ENCODE data around the gene PLXNA4. TPM values are rescaled to one million over a fixed set of nuclear protein-coding genes. Genes with fewer than 3 reads are reported as not detected.

PLXNA4 gene
- polyA plus RNA-seq, 2 donors, result 0.44 to 0.55 TPM

GRCh38 chr7:132243051-132243450 is 333.2 kb downstream of the PLXNA4 start:
- Histone ChIP-seq H3K4me3 (ENCODE audit: low read depth in 1 of 2, low read length in 2 of 2) (no peak overlapping the region), H3K4me1 (ENCODE audit: control insufficient read depth in 2 of 2, insufficient read depth in 2 of 2, low read length in 1 of 2) (peaks cover 0 to 9% of the 10 kb centered on the region in 2 donors), H3K36me3 (ENCODE audit: control insufficient read depth in 2 of 2, insufficient read depth in 2 of 2, low read length in 1 of 2) (no peaks in the 10 kb centered on the region), H3K27ac (ENCODE audit: low read depth in 2 of 2, low read length in 1 of 2) (no peak overlapping the region), H3K27me3 (ENCODE audit: control insufficient read depth in 1 of 2, insufficient read depth in 2 of 2, low read length in 2 of 2) (no peaks in the 10 kb centered on the region), H3K9me3 (ENCODE audit: control insufficient read depth in 2 of 2, insufficient read depth in 1 of 2, low read depth in 1 of 2, low read length in 1 of 2) (no peaks in the 10 kb centered on the region)
- WGBS, 2 donors, result 81 to 84% methylated on average over 1 of the region's 1 CpG

GRCh38 chr7:132242192-132242812 is 334.0 kb downstream of the PLXNA4 start:
- WGBS, 2 donors, result 78 to 86% methylated on average over 5 of the region's 5 CpGs
- no peak overlapping the region for H3K4me3 ChIP-seq (ENCODE audit: low read depth in 1 of 2, low read length in 2 of 2)
- H3K27ac ChIP-seq (ENCODE audit: low read depth in 2 of 2, low read length in 1 of 2), result no peak overlapping the region
- H3K27me3 ChIP-seq (ENCODE audit: control insufficient read depth in 1 of 2, insufficient read depth in 2 of 2, low read length in 2 of 2), result no peaks in the 10 kb centered on the region
- H3K36me3 ChIP-seq (ENCODE audit: control insufficient read depth in 2 of 2, insufficient read depth in 2 of 2, low read length in 1 of 2), result no peaks in the 10 kb centered on the region
- H3K9me3 ChIP-seq (ENCODE audit: control insufficient read depth in 2 of 2, insufficient read depth in 1 of 2, low read depth in 1 of 2, low read length in 1 of 2), result no peaks in the 10 kb centered on the region
- H3K4me1 ChIP-seq (ENCODE audit: control insufficient read depth in 2 of 2, insufficient read depth in 2 of 2, low read length in 1 of 2), result peaks cover 0 to 9% of the 10 kb centered on the region in 2 donors

GRCh38 chr7:132240821-132241422 is 335.3 kb downstream of the PLXNA4 start:
- H3K4me1 ChIP-seq (ENCODE audit: control insufficient read depth in 2 of 2, insufficient read depth in 2 of 2, low read length in 1 of 2), result peaks cover 0 to 9% of the 10 kb centered on the region in 2 donors
- no peaks in the 10 kb centered on the region for H3K27me3 ChIP-seq (ENCODE audit: control insufficient read depth in 1 of 2, insufficient read depth in 2 of 2, low read length in 2 of 2)

GRCh38 chr7:132240262-132240661 is 336.0 kb downstream of the PLXNA4 start:
- Histone ChIP-seq H3K36me3 (ENCODE audit: control insufficient read depth in 2 of 2, insufficient read depth in 2 of 2, low read length in 1 of 2) (no peaks in the 10 kb centered on the region), H3K27me3 (ENCODE audit: control insufficient read depth in 1 of 2, insufficient read depth in 2 of 2, low read length in 2 of 2) (no peaks in the 10 kb centered on the region), H3K27ac (ENCODE audit: low read depth in 2 of 2, low read length in 1 of 2) (no peak overlapping the region), H3K4me1 (ENCODE audit: control insufficient read depth in 2 of 2, insufficient read depth in 2 of 2, low read length in 1 of 2) (peaks cover 0 to 9% of the 10 kb centered on the region in 2 donors), H3K9me3 (ENCODE audit: control insufficient read depth in 2 of 2, insufficient read depth in 1 of 2, low read depth in 1 of 2, low read length in 1 of 2) (no peaks in the 10 kb centered on the region), H3K4me3 (ENCODE audit: low read depth in 1 of 2, low read length in 2 of 2) (no peak overlapping the region)
- WGBS, 2 donors, result 67 to 70% methylated on average over 3 of the region's 3 CpGs

More at GRCh38 chr7:132240821-132241422, 335.3 kb downstream of the PLXNA4 start:
- H3K9me3 ChIP-seq (ENCODE audit: control insufficient read depth in 2 of 2, insufficient read depth in 1 of 2, low read depth in 1 of 2, low read length in 1 of 2), result no peaks in the 10 kb centered on the region
- no peak overlapping the region for H3K27ac ChIP-seq (ENCODE audit: low read depth in 2 of 2, low read length in 1 of 2)
- no peaks in the 10 kb centered on the region for H3K36me3 ChIP-seq (ENCODE audit: control insufficient read depth in 2 of 2, insufficient read depth in 2 of 2, low read length in 1 of 2)
- no peak overlapping the region for H3K4me3 ChIP-seq (ENCODE audit: low read depth in 1 of 2, low read length in 2 of 2)
- WGBS, 2 donors, result 47% methylated on average over 6 of the region's 6 CpGs

GRCh38 chr7:132239422-132239994 is 336.8 kb downstream of the PLXNA4 start:
- 51 to 71% methylated on average over 5 of the region's 5 CpGs for WGBS, 2 donors
- Histone ChIP-seq H3K36me3 (ENCODE audit: control insufficient read depth in 2 of 2, insufficient read depth in 2 of 2, low read length in 1 of 2) (no peaks in the 10 kb centered on the region), H3K4me1 (ENCODE audit: control insufficient read depth in 2 of 2, insufficient read depth in 2 of 2, low read length in 1 of 2) (peaks cover 0 to 9% of the 10 kb centered on the region in 2 donors), H3K4me3 (ENCODE audit: low read depth in 1 of 2, low read length in 2 of 2) (no peak overlapping the region), H3K9me3 (ENCODE audit: control insufficient read depth in 2 of 2, insufficient read depth in 1 of 2, low read depth in 1 of 2, low read length in 1 of 2) (no peaks in the 10 kb centered on the region), H3K27me3 (ENCODE audit: control insufficient read depth in 1 of 2, insufficient read depth in 2 of 2, low read length in 2 of 2) (no peaks in the 10 kb centered on the region), H3K27ac (ENCODE audit: low read depth in 2 of 2, low read length in 1 of 2) (no peak overlapping the region)

- H3K4me3 ChIP-seq (ENCODE audit: low read depth in 1 of 2, low read length in 2 of 2), result no peak overlapping the region
- H3K27ac ChIP-seq (ENCODE audit: low read depth in 2 of 2, low read length in 1 of 2), result no peak overlapping the region
- H3K4me1 ChIP-seq (ENCODE audit: control insufficient read depth in 2 of 2, insufficient read depth in 2 of 2, low read length in 1 of 2), result peaks cover 0 to 9% of the 10 kb centered on the region in 2 donors
- no peaks in the 10 kb centered on the region for H3K27me3 ChIP-seq (ENCODE audit: control insufficient read depth in 1 of 2, insufficient read depth in 2 of 2, low read length in 2 of 2)
- H3K9me3 ChIP-seq (ENCODE audit: control insufficient read depth in 2 of 2, insufficient read depth in 1 of 2, low read depth in 1 of 2, low read length in 1 of 2), result no peaks in the 10 kb centered on the region
- H3K36me3 ChIP-seq (ENCODE audit: control insufficient read depth in 2 of 2, insufficient read depth in 2 of 2, low read length in 1 of 2), result no peaks in the 10 kb centered on the region
Measured at GRCh38 chr7:132234711-132235110, 341.6 kb downstream of the PLXNA4 start.

GRCh38 chr7:132232406-132232805 is 343.9 kb downstream of the PLXNA4 start:
- Histone ChIP-seq H3K36me3 (ENCODE audit: control insufficient read depth in 2 of 2, insufficient read depth in 2 of 2, low read length in 1 of 2) (no peaks in the 10 kb centered on the region), H3K4me3 (ENCODE audit: low read depth in 1 of 2, low read length in 2 of 2) (no peak overlapping the region), H3K9me3 (ENCODE audit: control insufficient read depth in 2 of 2, insufficient read depth in 1 of 2, low read depth in 1 of 2, low read length in 1 of 2) (no peaks in the 10 kb centered on the region), H3K4me1 (ENCODE audit: control insufficient read depth in 2 of 2, insufficient read depth in 2 of 2, low read length in 1 of 2) (no peaks in the 10 kb centered on the region), H3K27me3 (ENCODE audit: control insufficient read depth in 1 of 2, insufficient read depth in 2 of 2, low read length in 2 of 2) (no peaks in the 10 kb centered on the region), H3K27ac (ENCODE audit: low read depth in 2 of 2, low read length in 1 of 2) (no peak overlapping the region)
- 68 to 74% methylated on average over 3 of the region's 3 CpGs for WGBS, 2 donors

GRCh38 chr7:132230462-132230861 is 345.8 kb downstream of the PLXNA4 start:
- H3K9me3 ChIP-seq (ENCODE audit: control insufficient read depth in 2 of 2, insufficient read depth in 1 of 2, low read depth in 1 of 2, low read length in 1 of 2), result no peaks in the 10 kb centered on the region
- no peaks in the 10 kb centered on the region for H3K27me3 ChIP-seq (ENCODE audit: control insufficient read depth in 1 of 2, insufficient read depth in 2 of 2, low read length in 2 of 2)
- no peaks in the 10 kb centered on the region for H3K36me3 ChIP-seq (ENCODE audit: control insufficient read depth in 2 of 2, insufficient read depth in 2 of 2, low read length in 1 of 2)
- 87 to 89% methylated on average over 7 of the region's 7 CpGs for WGBS, 2 donors
- H3K4me3 ChIP-seq (ENCODE audit: low read depth in 1 of 2, low read length in 2 of 2), result no peak overlapping the region
- no peak overlapping the region for H3K27ac ChIP-seq (ENCODE audit: low read depth in 2 of 2, low read length in 1 of 2)
- peaks cover 0 to 2% of the 10 kb centered on the region in 2 donors for H3K4me1 ChIP-seq (ENCODE audit: control insufficient read depth in 2 of 2, insufficient read depth in 2 of 2, low read length in 1 of 2)

GRCh38 chr7:132228240-132228639 is 348.0 kb downstream of the PLXNA4 start:
- Histone ChIP-seq H3K4me1 (ENCODE audit: control insufficient read depth in 2 of 2, insufficient read depth in 2 of 2, low read length in 1 of 2) (peaks cover 0 to 2% of the 10 kb centered on the region in 2 donors), H3K4me3 (ENCODE audit: low read depth in 1 of 2, low read length in 2 of 2) (no peak overlapping the region), H3K27ac (ENCODE audit: low read depth in 2 of 2, low read length in 1 of 2) (no peak overlapping the region), H3K9me3 (ENCODE audit: control insufficient read depth in 2 of 2, insufficient read depth in 1 of 2, low read depth in 1 of 2, low read length in 1 of 2) (peaks cover 0 to 2% of the 10 kb centered on the region in 2 donors), H3K27me3 (ENCODE audit: control insufficient read depth in 1 of 2, insufficient read depth in 2 of 2, low read length in 2 of 2) (no peaks in the 10 kb centered on the region), H3K36me3 (ENCODE audit: control insufficient read depth in 2 of 2, insufficient read depth in 2 of 2, low read length in 1 of 2) (no peaks in the 10 kb centered on the region)
- 86 to 92% methylated on average over 14 of the region's 14 CpGs for WGBS, 2 donors

GRCh38 chr7:132226957-132227290 is 349.3 kb downstream of the PLXNA4 start:
- H3K27ac ChIP-seq (ENCODE audit: low read depth in 2 of 2, low read length in 1 of 2), result no peak overlapping the region
- peaks cover 0 to 2% of the 10 kb centered on the region in 2 donors for H3K9me3 ChIP-seq (ENCODE audit: control insufficient read depth in 2 of 2, insufficient read depth in 1 of 2, low read depth in 1 of 2, low read length in 1 of 2)
- WGBS, 2 donors, result 71 to 74% methylated on average over 3 of the region's 3 CpGs
- no peak overlapping the region for H3K4me3 ChIP-seq (ENCODE audit: low read depth in 1 of 2, low read length in 2 of 2)
- no peaks in the 10 kb centered on the region for H3K36me3 ChIP-seq (ENCODE audit: control insufficient read depth in 2 of 2, insufficient read depth in 2 of 2, low read length in 1 of 2)
- H3K4me1 ChIP-seq (ENCODE audit: control insufficient read depth in 2 of 2, insufficient read depth in 2 of 2, low read length in 1 of 2), result peaks cover 0 to 2% of the 10 kb centered on the region in 2 donors
- no peaks in the 10 kb centered on the region for H3K27me3 ChIP-seq (ENCODE audit: control insufficient read depth in 1 of 2, insufficient read depth in 2 of 2, low read length in 2 of 2)

Measured in esophagus (tissue), 2 donors.